Astrocyte of the cerebellum (primary cell): ENCODE measurements around the gene ASPDH.
A peak's percentile ranks its signal among the peaks of the same experiment; 100 is the strongest.

Experiments
- DNase-seq: peaks from one replicate; pipeline ENCODE4 v3.0.0-alpha.2; 2011; ENCODE audit warnings: low read depth
- H3K4me3 ChIP-seq: 2 replicates; pipeline ENCODE4 v1.5.1; 2011; ENCODE audit warnings: mild to moderate bottlenecking, low read depth, low read length, moderate library complexity
- CTCF ChIP-seq: IDR thresholded peaks from 2 replicates; pipeline ENCODE4 v1.5.1; 2012; ENCODE audit warnings: low read length, low read depth, moderate library complexity, mild to moderate bottlenecking; ENCODE audit errors: missing control alignments
- in situ Hi-C: cut with HindIII; loops from 2 replicates; pipeline ENCODE4 v1.10.0; 2017; ENCODE audit warnings: low sequenced_read_pairs

Gene ASPDH

GRCh38 chr19:50548191-50549058, 34.7 kb upstream of the ASPDH start:
- DNase-seq, result no peak
- TF ChIP-seq CTCF, result no peak
- in situ Hi-C loops, result no loop called here
- H3K4me3 ChIP-seq, result no peak overlapping the region

- in situ Hi-C loops, result no loop called here
- no peak for TF ChIP-seq CTCF
These were observed 33.9 kb upstream of the ASPDH start for GRCh38 chr19:50547385-50548190.

GRCh38 chr19:50546527-50547221, 33.0 kb upstream of the ASPDH start:
- no peak overlapping the region for H3K4me3 ChIP-seq
- DNase-seq, result no peak
- no peak for TF ChIP-seq CTCF
- in situ Hi-C loops, result no loop called here

More at GRCh38 chr19:50547385-50548190, 33.9 kb upstream of the ASPDH start:
- no peak overlapping the region for H3K4me3 ChIP-seq
- DNase-seq, result no peak

GRCh38 chr19:50542943-50543342, 29.2 kb upstream of the ASPDH start:
- TF ChIP-seq CTCF, result no peak
- no peak overlapping the region for H3K4me3 ChIP-seq
- in situ Hi-C loops, result no loop called here
- no peak for DNase-seq

- peak; percentile 26 for DNase-seq
- no peak overlapping the region for H3K4me3 ChIP-seq
- TF ChIP-seq CTCF, result peak; percentile 63
- in situ Hi-C loops, result no loop called here
These were observed 24.1 kb upstream of the ASPDH start for GRCh38 chr19:50537769-50538230.

- in situ Hi-C loops, result no loop called here
- DNase-seq, result no peak
- no peak overlapping the region for H3K4me3 ChIP-seq
- no peak for TF ChIP-seq CTCF
These were observed 23.6 kb upstream of the ASPDH start for GRCh38 chr19:50537306-50537685.
